Right lobe of liver (tissue), 4 donors: Measurements from ENCODE around the gene MICU2.

ENCODE experiments used
- POLR2A ChIP-seq: fragments of 450-650 bp; IDR thresholded peaks from one replicate; pipeline ENCODE4 v1.6.1; 2017; ENCODE audit warnings: antibody characterized with exemption, mild to moderate bottlenecking
- TF ChIP-seq, protein P1 (sequence below), 4 donors: fragments of 200-600 bp in 3 of 4; fragments of 450-650 bp in 1 of 4; IDR thresholded peaks; one replicate each; pipeline versions ENCODE4 v1.5.1 to v1.8.0; 2016 to 2022; ENCODE audit warnings: antibody characterized with exemption in 4 of 4, mild to moderate bottlenecking in 2 of 4
- donor health status: DM: no; HTN: no; CAD: no.
- donor health status: DM: no; HTN: no; CAD: no.
- donor health status: DM: no; HTN: yes; CAD: no.

- TF ChIP-seq, protein P1, sequence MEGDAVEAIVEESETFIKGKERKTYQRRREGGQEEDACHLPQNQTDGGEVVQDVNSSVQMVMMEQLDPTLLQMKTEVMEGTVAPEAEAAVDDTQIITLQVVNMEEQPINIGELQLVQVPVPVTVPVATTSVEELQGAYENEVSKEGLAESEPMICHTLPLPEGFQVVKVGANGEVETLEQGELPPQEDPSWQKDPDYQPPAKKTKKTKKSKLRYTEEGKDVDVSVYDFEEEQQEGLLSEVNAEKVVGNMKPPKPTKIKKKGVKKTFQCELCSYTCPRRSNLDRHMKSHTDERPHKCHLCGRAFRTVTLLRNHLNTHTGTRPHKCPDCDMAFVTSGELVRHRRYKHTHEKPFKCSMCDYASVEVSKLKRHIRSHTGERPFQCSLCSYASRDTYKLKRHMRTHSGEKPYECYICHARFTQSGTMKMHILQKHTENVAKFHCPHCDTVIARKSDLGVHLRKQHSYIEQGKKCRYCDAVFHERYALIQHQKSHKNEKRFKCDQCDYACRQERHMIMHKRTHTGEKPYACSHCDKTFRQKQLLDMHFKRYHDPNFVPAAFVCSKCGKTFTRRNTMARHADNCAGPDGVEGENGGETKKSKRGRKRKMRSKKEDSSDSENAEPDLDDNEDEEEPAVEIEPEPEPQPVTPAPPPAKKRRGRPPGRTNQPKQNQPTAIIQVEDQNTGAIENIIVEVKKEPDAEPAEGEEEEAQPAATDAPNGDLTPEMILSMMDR (IDR thresholded peaks at IDR 0.05), result peak; percentile 93 to 98 (median 95)
- no peak for TF ChIP-seq POLR2A
Observed at GRCh38 chr13:21476893-21477472, 127.0 kb downstream of the MICU2 start.
